Measurements from ENCODE around the gene DOCK9.

Gene DOCK9

DNA sequence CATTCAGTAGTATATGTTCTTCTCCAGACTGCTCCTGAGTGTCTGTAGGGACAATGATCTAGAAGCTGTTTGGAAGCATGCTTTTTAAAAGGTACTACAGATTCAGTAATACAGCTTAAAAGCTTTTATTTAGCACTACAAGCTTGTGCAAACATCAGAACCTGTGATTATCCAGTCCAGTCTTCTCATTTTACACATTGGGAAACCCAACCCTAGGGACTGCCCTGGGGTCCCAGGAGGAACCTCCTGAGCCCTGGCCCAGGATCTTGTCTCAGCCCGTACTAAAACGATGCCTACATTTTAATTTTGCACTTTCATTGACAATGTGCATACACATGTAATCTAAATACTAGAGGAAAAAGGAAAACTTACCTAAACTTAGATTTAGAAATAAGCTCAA lies 12.5 kb downstream of the DOCK9 start:
- TF ChIP-seq, protein P1, sequence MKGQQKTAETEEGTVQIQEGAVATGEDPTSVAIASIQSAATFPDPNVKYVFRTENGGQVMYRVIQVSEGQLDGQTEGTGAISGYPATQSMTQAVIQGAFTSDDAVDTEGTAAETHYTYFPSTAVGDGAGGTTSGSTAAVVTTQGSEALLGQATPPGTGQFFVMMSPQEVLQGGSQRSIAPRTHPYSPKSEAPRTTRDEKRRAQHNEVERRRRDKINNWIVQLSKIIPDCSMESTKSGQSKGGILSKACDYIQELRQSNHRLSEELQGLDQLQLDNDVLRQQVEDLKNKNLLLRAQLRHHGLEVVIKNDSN (IDR thresholded peaks at IDR 0.05): no peak

GRCh38 chr13:98963917-98964316 lies 13.9 kb downstream of the DOCK9 start:
- TF ChIP-seq NFIC (IDR thresholded peaks at IDR 0.05) (no peak), YY1 (IDR thresholded peaks at IDR 0.05; ENCODE audit: low read depth) (no peak), CEBPB (IDR thresholded peaks at IDR 0.05) (no peak)
- TF ChIP-seq, protein P2, sequence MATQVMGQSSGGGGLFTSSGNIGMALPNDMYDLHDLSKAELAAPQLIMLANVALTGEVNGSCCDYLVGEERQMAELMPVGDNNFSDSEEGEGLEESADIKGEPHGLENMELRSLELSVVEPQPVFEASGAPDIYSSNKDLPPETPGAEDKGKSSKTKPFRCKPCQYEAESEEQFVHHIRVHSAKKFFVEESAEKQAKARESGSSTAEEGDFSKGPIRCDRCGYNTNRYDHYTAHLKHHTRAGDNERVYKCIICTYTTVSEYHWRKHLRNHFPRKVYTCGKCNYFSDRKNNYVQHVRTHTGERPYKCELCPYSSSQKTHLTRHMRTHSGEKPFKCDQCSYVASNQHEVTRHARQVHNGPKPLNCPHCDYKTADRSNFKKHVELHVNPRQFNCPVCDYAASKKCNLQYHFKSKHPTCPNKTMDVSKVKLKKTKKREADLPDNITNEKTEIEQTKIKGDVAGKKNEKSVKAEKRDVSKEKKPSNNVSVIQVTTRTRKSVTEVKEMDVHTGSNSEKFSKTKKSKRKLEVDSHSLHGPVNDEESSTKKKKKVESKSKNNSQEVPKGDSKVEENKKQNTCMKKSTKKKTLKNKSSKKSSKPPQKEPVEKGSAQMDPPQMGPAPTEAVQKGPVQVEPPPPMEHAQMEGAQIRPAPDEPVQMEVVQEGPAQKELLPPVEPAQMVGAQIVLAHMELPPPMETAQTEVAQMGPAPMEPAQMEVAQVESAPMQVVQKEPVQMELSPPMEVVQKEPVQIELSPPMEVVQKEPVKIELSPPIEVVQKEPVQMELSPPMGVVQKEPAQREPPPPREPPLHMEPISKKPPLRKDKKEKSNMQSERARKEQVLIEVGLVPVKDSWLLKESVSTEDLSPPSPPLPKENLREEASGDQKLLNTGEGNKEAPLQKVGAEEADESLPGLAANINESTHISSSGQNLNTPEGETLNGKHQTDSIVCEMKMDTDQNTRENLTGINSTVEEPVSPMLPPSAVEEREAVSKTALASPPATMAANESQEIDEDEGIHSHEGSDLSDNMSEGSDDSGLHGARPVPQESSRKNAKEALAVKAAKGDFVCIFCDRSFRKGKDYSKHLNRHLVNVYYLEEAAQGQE (IDR thresholded peaks at IDR 0.05; ENCODE audit: low read depth): peak; percentile 37; the same call in 1 of the 2 replicates

DNA sequence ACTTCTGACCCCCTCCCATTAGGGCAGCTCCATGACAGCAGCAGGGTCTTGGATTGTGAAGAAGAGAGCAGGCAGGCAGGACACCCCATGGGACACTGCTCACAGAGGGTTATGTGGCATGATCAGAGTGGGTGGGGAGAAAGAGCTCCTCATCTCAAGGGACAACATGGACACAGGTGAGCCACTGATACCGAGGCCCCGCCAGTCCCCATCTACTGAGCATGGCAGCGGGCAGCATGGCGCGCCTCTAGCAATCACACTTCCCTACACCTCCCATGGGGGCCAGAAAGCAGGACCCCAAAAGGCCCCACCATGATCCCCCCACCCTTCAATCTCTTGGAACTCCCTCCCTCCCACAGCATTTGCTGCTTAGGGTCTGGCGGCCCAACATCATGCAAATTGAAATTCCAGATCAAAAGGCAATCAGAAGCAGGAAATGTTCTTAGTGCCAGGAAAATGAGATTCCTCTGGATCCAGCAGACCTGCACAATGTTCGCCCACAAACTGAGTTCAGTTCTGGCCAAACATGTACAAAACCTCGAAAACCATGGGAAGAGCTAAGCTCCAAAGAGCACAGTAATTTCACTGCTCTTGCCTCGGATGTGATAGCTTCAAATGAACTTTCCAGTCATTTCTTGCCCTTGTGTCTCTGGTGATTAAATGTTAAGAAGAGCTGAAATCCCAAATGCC lies 14.8 kb downstream of the DOCK9 start:
- no peak for TF ChIP-seq CEBPB (IDR thresholded peaks at IDR 0.05)
- no peak for TF ChIP-seq TEAD4 (IDR thresholded peaks at IDR 0.05)

DNA sequence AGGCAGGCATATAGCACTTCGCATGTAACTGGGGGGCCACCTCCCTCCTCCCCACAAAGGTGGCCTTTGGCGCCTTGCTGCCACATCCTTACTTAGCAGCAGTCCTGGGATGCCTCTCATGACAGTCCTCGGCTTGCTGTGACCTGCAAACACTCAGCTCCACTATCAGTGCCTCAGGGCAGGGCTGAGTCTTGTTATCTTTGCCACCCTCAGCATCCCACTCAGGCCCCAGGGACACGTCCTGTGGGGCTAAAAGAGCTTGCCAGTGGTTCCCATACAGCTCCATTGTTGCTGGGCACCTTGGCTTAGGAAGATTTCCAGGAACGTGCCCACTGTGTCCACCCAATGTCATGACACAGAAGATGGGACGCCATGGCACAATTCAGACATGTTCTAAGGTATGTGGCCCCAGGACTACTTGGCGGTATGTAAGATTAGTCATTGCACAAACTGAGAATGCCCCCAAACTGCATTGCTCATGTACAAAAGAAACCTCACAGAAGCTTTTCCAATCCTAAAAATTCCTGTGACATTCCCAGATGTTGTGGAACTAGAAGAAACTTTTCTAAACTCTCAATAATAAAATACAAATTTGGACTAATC lies 16.3 kb downstream of the DOCK9 start:
- TF ChIP-seq CREB1 (IDR thresholded peaks at IDR 0.05; ENCODE audit: low read depth): no peak
- TF ChIP-seq, protein P1 (IDR thresholded peaks at IDR 0.05): no peak
- TF ChIP-seq EGR1 (IDR thresholded peaks at IDR 0.05): no peak
- TF ChIP-seq TCF12 (IDR thresholded peaks at IDR 0.05; ENCODE audit: low read depth): no peak
- TF ChIP-seq FOXM1 (IDR thresholded peaks at IDR 0.05; ENCODE audit: borderline replicate concordance, low read depth): no peak
- no peak for TF ChIP-seq ZBTB7A (IDR thresholded peaks at IDR 0.05; ENCODE audit: low read depth)
- TF ChIP-seq YY1 (IDR thresholded peaks at IDR 0.05; ENCODE audit: low read depth): no peak
- no peak for TF ChIP-seq RAD21 (IDR thresholded peaks at IDR 0.05; ENCODE audit: low read depth)
- TF ChIP-seq, protein P2 (IDR thresholded peaks at IDR 0.05; ENCODE audit: low read depth): no peak
- TF ChIP-seq, protein P3, sequence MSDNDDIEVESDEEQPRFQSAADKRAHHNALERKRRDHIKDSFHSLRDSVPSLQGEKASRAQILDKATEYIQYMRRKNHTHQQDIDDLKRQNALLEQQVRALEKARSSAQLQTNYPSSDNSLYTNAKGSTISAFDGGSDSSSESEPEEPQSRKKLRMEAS (IDR thresholded peaks at IDR 0.05): no peak
- no peak for TF ChIP-seq TEAD4 (IDR thresholded peaks at IDR 0.05)
- TF ChIP-seq NFIC (IDR thresholded peaks at IDR 0.05): no peak
- no peak for TF ChIP-seq EP300 (IDR thresholded peaks at IDR 0.05; ENCODE audit: borderline replicate concordance)
- no peak for TF ChIP-seq CEBPB (IDR thresholded peaks at IDR 0.05)
- TF ChIP-seq TAF1 (IDR thresholded peaks at IDR 0.05; ENCODE audit: low read depth): no peak

DNA sequence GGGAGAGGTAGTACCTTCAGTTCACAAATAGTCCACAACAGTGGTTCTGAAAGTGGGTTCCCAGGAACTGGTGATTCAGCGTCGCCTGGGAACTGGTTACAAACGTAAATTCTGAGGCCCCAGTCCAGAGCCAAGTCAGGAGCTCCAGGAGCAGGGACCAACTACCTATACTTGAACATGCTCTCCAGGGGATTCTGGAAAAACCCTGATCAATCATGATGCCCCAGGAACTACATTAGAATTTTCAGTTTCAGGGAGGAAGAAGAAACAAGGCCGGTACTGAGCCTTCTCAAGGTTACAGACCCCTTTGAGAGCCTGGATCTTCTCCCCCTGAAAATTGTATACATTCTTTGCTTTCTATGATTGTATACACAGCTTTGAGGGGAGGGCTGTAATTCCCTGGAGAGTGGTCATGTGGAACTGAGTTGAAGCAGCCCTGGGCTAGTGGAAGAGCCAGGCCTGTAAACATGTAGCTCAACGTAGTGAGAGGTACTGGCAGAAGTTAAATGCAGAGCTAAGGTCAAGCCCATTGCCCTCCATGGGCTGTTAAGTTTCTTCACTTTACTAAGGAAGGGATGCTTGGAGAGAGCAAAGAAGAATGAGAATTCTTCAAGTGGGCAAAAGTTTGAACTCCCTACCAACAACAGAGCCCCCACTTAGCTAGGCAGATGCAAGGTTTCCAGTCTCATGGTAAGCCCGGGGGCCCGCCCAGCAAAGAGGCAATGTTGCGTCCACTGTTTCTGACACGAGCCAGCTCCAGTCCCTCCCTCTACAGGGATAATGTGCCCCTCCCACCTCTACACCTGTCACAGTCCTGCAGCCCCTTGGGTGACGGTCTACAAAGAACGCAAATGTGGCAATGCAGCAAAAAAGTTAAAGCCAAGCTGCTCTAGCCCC lies 17.0 kb downstream of the DOCK9 start:
- TF ChIP-seq, protein P2 (IDR thresholded peaks at IDR 0.05; ENCODE audit: low read depth): no peak
- TF ChIP-seq YY1 (IDR thresholded peaks at IDR 0.05; ENCODE audit: low read depth) (no peak), ZBTB7A (IDR thresholded peaks at IDR 0.05; ENCODE audit: low read depth) (no peak)
- TF ChIP-seq, protein P1 (IDR thresholded peaks at IDR 0.05): no peak
